Hepatocyte (in vitro differentiated cells): Measurements from ENCODE around the gene WSCD2.

Source experiments
- EZH2 ChIP-seq: fragments of 200-600 bp; sonication (generic); IDR thresholded peaks from 2 replicates; pipeline ENCODE4 v1.6.1; 2016; ENCODE audit warnings: antibody characterized with exemption, mild to moderate bottlenecking, borderline replicate concordance
- TF ChIP-seq, protein P1 (sequence below): fragments of 200-600 bp; sonication (generic); IDR thresholded peaks from 2 replicates; pipeline ENCODE4 v1.5.1; 2016; ENCODE audit warnings: antibody characterized with exemption, mild to moderate bottlenecking; ENCODE audit not compliant: poor library complexity

DNA sequence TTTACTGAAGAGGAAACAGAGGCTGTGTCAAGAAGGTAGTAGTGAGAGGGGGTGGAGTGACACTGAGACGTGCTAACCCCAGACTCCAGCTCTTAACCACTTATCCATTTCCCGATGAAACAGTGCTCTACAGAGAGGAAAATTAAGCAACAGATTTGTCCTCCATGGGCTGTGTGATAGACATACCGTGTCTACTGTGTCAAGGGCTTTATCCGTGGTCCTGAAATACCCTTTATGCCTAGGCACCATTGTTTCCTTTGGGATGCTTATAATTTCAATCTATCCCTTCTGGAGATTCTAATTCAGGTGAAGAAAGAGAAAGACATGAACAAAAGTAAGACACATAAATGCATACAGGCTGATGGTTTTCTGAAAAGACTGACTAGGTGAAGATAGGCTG, 138.4 kb downstream of the WSCD2 start:
- TF ChIP-seq, protein P1, sequence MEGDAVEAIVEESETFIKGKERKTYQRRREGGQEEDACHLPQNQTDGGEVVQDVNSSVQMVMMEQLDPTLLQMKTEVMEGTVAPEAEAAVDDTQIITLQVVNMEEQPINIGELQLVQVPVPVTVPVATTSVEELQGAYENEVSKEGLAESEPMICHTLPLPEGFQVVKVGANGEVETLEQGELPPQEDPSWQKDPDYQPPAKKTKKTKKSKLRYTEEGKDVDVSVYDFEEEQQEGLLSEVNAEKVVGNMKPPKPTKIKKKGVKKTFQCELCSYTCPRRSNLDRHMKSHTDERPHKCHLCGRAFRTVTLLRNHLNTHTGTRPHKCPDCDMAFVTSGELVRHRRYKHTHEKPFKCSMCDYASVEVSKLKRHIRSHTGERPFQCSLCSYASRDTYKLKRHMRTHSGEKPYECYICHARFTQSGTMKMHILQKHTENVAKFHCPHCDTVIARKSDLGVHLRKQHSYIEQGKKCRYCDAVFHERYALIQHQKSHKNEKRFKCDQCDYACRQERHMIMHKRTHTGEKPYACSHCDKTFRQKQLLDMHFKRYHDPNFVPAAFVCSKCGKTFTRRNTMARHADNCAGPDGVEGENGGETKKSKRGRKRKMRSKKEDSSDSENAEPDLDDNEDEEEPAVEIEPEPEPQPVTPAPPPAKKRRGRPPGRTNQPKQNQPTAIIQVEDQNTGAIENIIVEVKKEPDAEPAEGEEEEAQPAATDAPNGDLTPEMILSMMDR: no peak
- TF ChIP-seq EZH2: no peak
